ENCODE data around the gene ARSG.

GRCh38 chr17:68450391-68450790, 159.1 kb downstream of the ARSG start:
- TF ChIP-seq, protein P1, sequence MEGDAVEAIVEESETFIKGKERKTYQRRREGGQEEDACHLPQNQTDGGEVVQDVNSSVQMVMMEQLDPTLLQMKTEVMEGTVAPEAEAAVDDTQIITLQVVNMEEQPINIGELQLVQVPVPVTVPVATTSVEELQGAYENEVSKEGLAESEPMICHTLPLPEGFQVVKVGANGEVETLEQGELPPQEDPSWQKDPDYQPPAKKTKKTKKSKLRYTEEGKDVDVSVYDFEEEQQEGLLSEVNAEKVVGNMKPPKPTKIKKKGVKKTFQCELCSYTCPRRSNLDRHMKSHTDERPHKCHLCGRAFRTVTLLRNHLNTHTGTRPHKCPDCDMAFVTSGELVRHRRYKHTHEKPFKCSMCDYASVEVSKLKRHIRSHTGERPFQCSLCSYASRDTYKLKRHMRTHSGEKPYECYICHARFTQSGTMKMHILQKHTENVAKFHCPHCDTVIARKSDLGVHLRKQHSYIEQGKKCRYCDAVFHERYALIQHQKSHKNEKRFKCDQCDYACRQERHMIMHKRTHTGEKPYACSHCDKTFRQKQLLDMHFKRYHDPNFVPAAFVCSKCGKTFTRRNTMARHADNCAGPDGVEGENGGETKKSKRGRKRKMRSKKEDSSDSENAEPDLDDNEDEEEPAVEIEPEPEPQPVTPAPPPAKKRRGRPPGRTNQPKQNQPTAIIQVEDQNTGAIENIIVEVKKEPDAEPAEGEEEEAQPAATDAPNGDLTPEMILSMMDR (IDR thresholded peaks at IDR 0.05): no peak
- no peak for TF ChIP-seq POLR2A (IDR thresholded peaks at IDR 0.05)
- no peak for TF ChIP-seq POLR2AphosphoS5 (IDR thresholded peaks at IDR 0.05)
- TF ChIP-seq EP300 (IDR thresholded peaks at IDR 0.05): no peak

Measured in gastroesophageal sphincter (tissue), 3 donors.